Calu3 (cell line): ENCODE measurements around the gene KCTD21. TPM values are rescaled to one million over a fixed set of nuclear protein-coding genes. Genes with fewer than 3 reads are reported as not detected.

Source experiments
- BruUV-seq: library from RNA; stranded (reverse); fragments of 400-500 nt; replicated peaks from 2 replicates; lab custom pipeline; 2021; lab: Mats Ljungman, UMichigan
- CTCF ChIA-PET: fragments of 300-600 bp; sonication (Branson Sonifier 250); formaldehyde crosslinking; loops from one replicate; lab custom pipeline; 2022; ENCODE audit warnings: antibody characterized with exemption; lab: Charles Lee
- DNase-seq: peaks from one replicate; pipeline ENCODE4 v3.0.0; 2022
- H3K27ac Mint-ChIP-seq: one replicate; pipeline ENCODE4 v1.8.0; 2022; ENCODE audit warnings: mixed read lengths; ENCODE audit not compliant: unreplicated experiment
- H3K27me3 Mint-ChIP-seq: one replicate; pipeline ENCODE4 v1.8.0; 2022; ENCODE audit warnings: mixed read lengths; ENCODE audit not compliant: unreplicated experiment
- H3K36me3 Mint-ChIP-seq: one replicate; pipeline ENCODE4 v1.8.0; 2022; ENCODE audit warnings: mild to moderate bottlenecking, moderate library complexity, mixed read lengths; ENCODE audit not compliant: insufficient read depth, unreplicated experiment
- H3K4me1 Mint-ChIP-seq: one replicate; pipeline ENCODE4 v1.8.0; 2022; ENCODE audit warnings: mild to moderate bottlenecking, low read depth, mixed read lengths; ENCODE audit not compliant: unreplicated experiment
- H3K4me3 Mint-ChIP-seq: one replicate; pipeline ENCODE4 v1.8.0; 2022; ENCODE audit warnings: mild to moderate bottlenecking, low read depth, moderate library complexity, mixed read lengths; ENCODE audit not compliant: unreplicated experiment
- H3K9me3 Mint-ChIP-seq: one replicate; pipeline ENCODE4 v1.8.0; 2022; ENCODE audit warnings: low read depth, mixed read lengths; ENCODE audit not compliant: unreplicated experiment
- CTCF ChIP-seq: fragments of 200-600 bp; IDR thresholded peaks from one replicate; pipeline ENCODE4 v1.8.0; 2022; ENCODE audit warnings: antibody characterized with exemption; ENCODE audit not compliant: unreplicated experiment
- intact Hi-C: fragments of 100-400 bp; cut with micrococcal nuclease; formaldehyde crosslinking; loops from one replicate; pipeline ENCODE4 v1.10.0; 2022; ENCODE audit not compliant: unreplicated experiment
- total RNA-seq: library from RNA; stranded (reverse); gene quantifications from 2 replicates; pipeline ENCODE4 v1.2.3, GENCODE V29; 2022

KCTD21 gene
- total RNA-seq, 1 experiment from 2014 or later = 8.5 TPM

- intact Hi-C loops = loop anchor here (1.0 to 2.0 kb wide), 2 partner anchors 191 to 336 kb away; no protein-coding TSS in a partner anchor
- no peaks in the 10 kb centered on the region for H3K27me3 Mint-ChIP-seq
- H3K4me3 Mint-ChIP-seq = no peak overlapping the region
- DNase-seq = no peak
- no peaks in the 10 kb centered on the region for H3K9me3 Mint-ChIP-seq
- H3K27ac Mint-ChIP-seq = no peak overlapping the region
- H3K4me1 Mint-ChIP-seq = no peaks in the 10 kb centered on the region
- TF ChIP-seq CTCF = no peak
- H3K36me3 Mint-ChIP-seq = peaks cover 16% of the 10 kb centered on the region
- CTCF ChIA-PET = interaction anchor here (0.5 to 1.6 kb wide), 12 partner anchors 10 to 347 kb away, joined by 3 to 36 read pairs (median 3); partner anchors contain the start of genes GAB2, KCTD21 and NARS2
- no TSS peak for BruUV-seq
Observed at GRCh38 chr11:78227921-78228320, 39.5 kb upstream of the KCTD21 start.

- BruUV-seq = no TSS peak
- H3K27me3 Mint-ChIP-seq = no peaks in the 10 kb centered on the region
- CTCF ChIA-PET = no interaction called here
- DNase-seq = no peak
- H3K36me3 Mint-ChIP-seq = peaks cover 16% of the 10 kb centered on the region
- no peaks in the 10 kb centered on the region for H3K9me3 Mint-ChIP-seq
- no peak overlapping the region for H3K4me3 Mint-ChIP-seq
- intact Hi-C loops = no loop called here
- H3K4me1 Mint-ChIP-seq = no peaks in the 10 kb centered on the region
- no peak for TF ChIP-seq CTCF
- no peak overlapping the region for H3K27ac Mint-ChIP-seq
Observed at GRCh38 chr11:78226684-78227680, 38.6 kb upstream of the KCTD21 start.

GRCh38 chr11:78224906-78225420 is 36.5 kb upstream of the KCTD21 start:
- H3K9me3 Mint-ChIP-seq = no peaks in the 10 kb centered on the region
- no TSS peak for BruUV-seq
- peaks cover 16% of the 10 kb centered on the region for H3K36me3 Mint-ChIP-seq
- CTCF ChIA-PET = no interaction called here
- no peak overlapping the region for H3K4me3 Mint-ChIP-seq
- H3K27ac Mint-ChIP-seq = no peak overlapping the region
- TF ChIP-seq CTCF = no peak
- intact Hi-C loops = no loop called here
- DNase-seq = no peak
- H3K27me3 Mint-ChIP-seq = no peaks in the 10 kb centered on the region
- no peaks in the 10 kb centered on the region for H3K4me1 Mint-ChIP-seq

- no peak for DNase-seq
- CTCF ChIA-PET = no interaction called here
- BruUV-seq = no TSS peak
- no peak overlapping the region for H3K27ac Mint-ChIP-seq
- no peaks in the 10 kb centered on the region for H3K9me3 Mint-ChIP-seq
- no peaks in the 10 kb centered on the region for H3K4me1 Mint-ChIP-seq
- H3K4me3 Mint-ChIP-seq = no peak overlapping the region
- H3K27me3 Mint-ChIP-seq = no peaks in the 10 kb centered on the region
- no peak for TF ChIP-seq CTCF
- intact Hi-C loops = no loop called here
- peaks cover 16% of the 10 kb centered on the region for H3K36me3 Mint-ChIP-seq
Observed at GRCh38 chr11:78224506-78224905, 36.1 kb upstream of the KCTD21 start.
